H4 (cell line): ENCODE measurements around the gene DEPDC7. TPM values are rescaled to one million over a fixed set of nuclear protein-coding genes. Genes with fewer than 3 reads are reported as not detected.
A peak's percentile ranks its signal among the peaks of the same experiment; 100 is the strongest.
"Not testable (repeated sequence)": the region's sequence is repeated elsewhere in the genome, so short reads cannot be mapped to it uniquely, and the experiment has no call there.

Experiments used
- DNase-seq: peaks from one replicate; pipeline ENCODE4 v3.0.0-alpha.2; 2015; ENCODE audit warnings: low spot score
- total RNA-seq: library from RNA; depleted of rRNA; stranded (reverse); fragments of >200 nt; shearing (Covaris generic); gene quantifications from 2 replicates; pipeline ENCODE4 v1.2.3, GENCODE V29; 2014

Gene DEPDC7
- total RNA-seq, 1 experiment from 2014 or later: 6.0 TPM

GRCh38 chr11:33025339-33025722 is 9.7 kb downstream of the DEPDC7 start:
- DNase-seq: no peak

DNA sequence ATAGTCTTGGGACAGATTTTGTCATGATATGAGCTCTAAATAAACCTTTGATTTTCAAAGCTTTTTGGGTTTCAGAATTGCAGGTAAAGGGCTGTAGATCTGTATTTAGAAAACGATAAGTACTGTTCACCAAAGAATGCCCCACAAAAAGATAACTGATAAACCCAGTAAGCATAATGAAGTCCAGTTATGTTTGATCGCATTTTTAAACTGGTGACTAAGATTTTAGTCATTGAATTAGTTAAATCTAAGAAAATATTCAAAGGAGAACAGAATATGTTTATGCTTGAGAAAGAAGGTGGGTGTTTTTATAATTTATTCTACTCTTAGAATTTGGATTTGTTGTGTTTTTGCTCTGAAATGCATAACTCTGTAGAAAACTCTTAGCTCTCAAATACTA is 11.6 kb downstream of the DEPDC7 start:
- DNase-seq: no peak

- DNase-seq: no peak
Measured at GRCh38 chr11:33027846-33028536, 12.3 kb downstream of the DEPDC7 start.

DNA sequence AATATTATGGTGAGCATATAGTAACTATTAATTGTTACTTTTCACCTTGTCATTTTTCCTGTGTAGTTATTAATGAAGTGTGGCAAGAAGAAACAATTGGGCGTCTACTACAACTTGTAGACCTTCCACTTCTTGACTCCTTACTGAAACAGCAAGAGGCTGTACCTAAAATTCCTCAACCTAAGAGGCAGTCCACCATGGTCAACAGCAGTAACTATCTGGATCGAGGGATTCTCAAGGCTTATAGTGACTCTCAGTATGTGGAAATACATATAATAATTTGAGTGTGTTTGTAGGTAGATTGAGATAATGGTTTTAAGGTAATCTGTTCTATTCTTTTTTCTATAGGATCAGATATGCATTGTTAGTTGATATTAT is 12.8 kb downstream of the DEPDC7 start:
- no peak for DNase-seq

DNA sequence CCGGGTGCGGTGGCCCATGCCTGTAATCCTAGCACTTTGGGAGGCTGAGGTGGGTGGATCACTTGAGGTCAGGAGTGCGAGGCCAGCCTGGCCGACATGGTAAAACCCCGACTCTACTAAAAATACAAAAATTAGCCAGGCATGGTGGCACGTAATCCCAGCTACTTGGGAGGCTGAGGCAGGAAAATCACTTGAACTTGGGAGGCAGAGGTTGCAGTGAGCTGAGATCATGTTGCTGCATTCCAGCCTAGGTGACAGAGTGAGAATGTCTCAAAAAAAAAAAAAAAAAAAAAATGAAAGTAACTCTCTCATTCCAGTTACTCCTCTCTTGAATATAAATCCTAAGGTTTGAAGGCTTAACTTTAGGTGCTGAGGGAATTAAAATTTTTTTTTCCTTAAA is 13.5 kb downstream of the DEPDC7 start:
- not testable (repeated sequence) for DNase-seq

- DNase-seq: no peak
Measured at GRCh38 chr11:33033493-33033892, 17.8 kb downstream of the DEPDC7 start.

DNA sequence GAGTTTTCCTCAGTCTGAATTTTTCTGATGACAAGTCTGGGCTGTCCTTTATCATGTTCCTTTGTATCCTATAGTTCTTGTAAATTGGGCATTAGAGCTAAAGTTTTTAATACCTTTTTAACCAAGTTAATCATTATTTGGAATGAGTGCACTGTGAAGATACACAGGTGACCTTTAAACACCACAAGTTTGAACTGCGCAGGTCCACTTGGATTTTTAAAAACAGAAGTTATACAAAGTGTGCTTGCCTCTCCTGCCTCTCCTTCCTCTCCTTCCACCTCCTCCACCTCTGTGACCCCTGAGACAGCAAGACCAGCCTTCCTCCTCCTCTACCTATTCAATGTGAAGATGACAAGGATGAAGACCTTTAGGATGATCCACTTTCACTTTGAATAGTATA is 19.3 kb downstream of the DEPDC7 start:
- no peak for DNase-seq

DNA sequence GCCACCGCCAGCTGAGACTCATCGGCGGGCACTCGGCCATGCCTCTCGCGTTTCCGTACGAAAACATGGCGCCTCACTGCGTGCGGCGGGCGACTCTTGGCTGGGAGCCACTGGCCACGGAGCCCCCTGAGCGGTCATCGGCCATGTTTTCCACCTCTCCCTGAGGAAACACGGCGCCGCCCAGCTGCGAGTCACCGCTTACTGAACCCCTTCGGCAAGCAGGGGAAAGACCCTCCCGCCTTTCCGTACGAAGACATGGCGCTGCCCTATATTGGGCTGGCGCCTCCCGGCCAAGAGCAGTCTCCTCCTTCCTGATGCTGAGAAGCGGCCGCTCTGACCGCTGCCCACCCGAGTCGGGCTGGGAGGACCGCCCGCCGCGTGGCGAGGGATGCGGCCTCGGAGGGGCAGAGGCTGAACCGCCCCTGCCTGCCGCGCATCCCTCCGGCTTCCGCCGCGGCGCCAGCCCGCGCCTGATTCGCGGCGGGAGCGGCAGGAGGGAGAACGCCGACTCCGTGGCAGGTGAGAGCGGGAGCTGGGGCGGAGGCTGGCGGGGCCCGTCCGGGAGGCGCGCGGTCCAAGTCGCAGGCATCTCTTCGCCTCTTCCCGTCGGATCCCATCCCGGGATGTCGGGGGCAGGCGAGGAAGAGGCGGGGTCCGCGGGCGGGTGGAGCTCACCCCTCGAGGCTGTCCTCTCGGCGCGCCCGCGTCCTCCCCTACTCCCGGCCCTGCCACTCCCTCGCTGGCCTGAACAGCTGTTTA is 23.8 kb downstream of the DEPDC7 start, which contains the start of gene TCP11L1:
Gene TCP11L1 (plus strand): TSS at position 299 of the 759 bp plus-strand sequence. CDS start 4,202 bp downstream, outside the sequence.
- peak; percentile 91 for DNase-seq

GRCh38 chr11:33040033-33040861 is 24.6 kb downstream of the DEPDC7 start:
- no peak for DNase-seq

DNA sequence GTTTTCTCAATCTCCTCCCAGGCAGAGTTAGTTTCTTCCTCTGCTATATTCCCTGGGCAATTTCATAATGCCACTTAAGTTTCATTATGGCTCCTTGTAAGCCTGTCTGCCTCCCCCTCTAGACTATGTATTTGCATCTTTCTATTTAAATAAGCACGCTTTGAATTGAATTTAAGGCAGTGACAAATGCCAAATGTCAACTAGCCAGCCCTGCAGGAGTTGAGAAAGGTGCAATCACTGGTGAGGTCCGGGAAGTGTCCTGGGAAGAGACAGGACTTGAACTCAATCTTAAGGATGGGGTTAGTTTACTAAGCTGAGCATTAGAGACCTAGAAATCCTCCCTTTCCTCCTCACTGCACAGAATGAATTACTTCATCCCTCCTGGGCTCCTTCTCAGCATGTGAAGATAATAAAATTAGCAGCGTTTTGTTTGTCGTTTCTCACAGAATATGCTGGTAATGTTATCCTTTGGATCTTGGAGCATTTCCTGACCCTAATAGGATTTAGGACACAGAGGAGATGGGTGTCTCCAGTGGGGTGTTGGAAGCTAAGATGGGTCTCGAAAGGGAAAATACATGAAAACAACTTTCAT is 25.3 kb downstream of the DEPDC7 start:
- DNase-seq: no peak

GRCh38 chr11:33043221-33043830 is 27.6 kb downstream of the DEPDC7 start:
- DNase-seq: no peak

- no peak for DNase-seq
Measured at GRCh38 chr11:33044285-33044756, 28.6 kb downstream of the DEPDC7 start.

- no peak for DNase-seq
Measured at GRCh38 chr11:33045551-33046255, 30.0 kb downstream of the DEPDC7 start.

DNA sequence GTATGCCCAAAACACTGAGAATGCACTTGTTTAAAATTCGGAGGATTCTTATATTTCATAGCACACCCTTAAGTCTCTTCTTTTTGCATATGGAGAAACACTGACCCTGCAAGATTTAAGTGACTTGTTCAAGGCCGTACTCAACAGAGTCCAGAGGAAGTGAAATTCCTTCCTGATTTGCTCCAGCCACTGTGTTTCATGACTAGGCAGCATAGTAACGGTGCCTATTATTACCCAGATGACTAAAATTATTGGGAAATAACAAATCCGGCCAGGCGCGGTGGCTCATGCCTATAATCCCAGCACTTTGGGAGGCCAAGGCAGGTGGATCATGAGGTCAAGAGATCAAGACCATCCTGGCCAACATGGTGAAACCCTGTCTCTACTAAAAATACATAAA is 33.0 kb downstream of the DEPDC7 start:
- not testable (repeated sequence) for DNase-seq

- not testable (repeated sequence) for DNase-seq
Measured at GRCh38 chr11:33049565-33050408, 34.1 kb downstream of the DEPDC7 start.

DNA sequence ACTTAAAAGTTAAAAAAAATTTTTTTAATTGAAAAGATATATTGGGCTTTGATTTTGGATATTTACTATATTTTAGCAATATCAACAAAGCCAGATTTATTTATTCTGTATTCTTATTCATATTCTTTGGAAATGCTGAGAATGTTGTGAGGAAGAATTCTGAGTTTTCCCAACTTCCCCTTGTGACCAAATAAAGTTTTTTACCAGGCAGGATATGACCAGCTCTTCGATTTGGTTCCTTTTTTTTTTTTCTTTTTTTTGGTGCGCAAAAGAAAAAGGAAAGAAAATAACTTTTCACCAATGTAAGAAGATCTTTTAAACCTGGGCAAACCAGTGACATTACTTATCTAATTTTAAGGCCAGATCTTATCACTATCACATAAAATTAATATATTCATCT is 36.6 kb downstream of the DEPDC7 start:
- no peak for DNase-seq

- no peak for DNase-seq
Measured at GRCh38 chr11:33055375-33055774, 39.7 kb downstream of the DEPDC7 start.

DNA sequence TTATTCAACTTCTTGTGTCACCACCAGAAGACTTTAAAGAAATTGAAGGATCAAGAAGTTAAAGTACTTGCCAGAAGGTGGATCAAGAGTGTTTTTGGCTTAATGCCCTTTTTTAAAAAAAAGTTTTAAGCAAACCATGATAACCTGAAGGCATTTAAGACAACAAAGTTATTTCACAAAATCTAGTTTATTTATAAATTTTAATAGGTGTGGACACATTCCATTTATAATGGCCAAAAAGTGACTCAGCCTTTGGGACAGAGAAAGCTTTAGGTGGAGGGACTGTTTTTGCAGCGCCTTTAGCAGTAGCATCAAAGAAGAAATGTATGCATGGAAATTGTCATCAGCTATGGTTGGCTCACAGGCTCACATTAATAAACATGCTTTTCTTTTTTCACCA is 41.6 kb downstream of the DEPDC7 start:
- no peak for DNase-seq

DNA sequence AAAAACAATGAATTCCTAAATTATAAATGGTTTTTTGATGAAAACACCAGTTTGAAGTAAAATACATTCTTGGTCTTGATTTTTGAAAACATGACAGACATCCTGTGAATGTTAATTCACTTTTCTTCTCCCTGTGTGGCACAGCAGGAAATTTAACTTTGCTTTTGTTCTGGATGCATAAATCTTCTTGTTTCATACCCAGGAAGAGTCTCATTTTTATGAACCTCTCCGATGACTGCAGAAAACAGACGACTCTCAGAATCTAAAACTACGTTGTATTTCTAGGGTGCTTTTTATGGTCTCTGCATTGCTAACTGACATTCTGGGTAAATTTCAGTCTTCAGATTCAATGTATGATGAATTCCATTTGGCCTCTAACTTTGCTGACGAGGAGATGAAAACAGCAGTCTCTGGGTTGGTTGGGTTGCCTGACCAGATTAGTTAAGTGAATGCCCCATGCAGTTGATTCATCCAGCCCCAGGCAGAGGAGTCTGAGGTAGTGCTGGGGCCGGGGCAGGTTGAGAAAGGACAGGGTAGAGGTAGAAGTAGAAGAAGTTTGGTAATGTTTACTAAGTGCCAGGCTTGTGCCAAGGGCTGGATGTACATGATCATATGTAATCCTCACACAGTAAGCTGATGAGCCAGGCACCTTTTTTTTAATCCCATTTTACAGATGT is 43.8 kb downstream of the DEPDC7 start:
- no peak for DNase-seq
